ENCODE measurements around the gene MYOF.

- TF ChIP-seq POLR2A (IDR thresholded peaks at IDR 0.05; ENCODE audit: low read depth, low read length) (no peak), POLR2AphosphoS5 (IDR thresholded peaks at IDR 0.05; ENCODE audit: low read depth, low read length) (no peak), SPI1 (IDR thresholded peaks at IDR 0.05; ENCODE audit: low read depth, low read length) (no peak), PAX5 (IDR thresholded peaks at IDR 0.05; ENCODE audit: insufficient read depth, low read length, severe bottlenecking) (no peak)
Observed at GRCh38 chr10:93471110-93471651, 11.0 kb downstream of the MYOF start.
